Activated naive CD4-positive, alpha-beta T cell treated with anti-CD3 and anti-CD28 coated beads for 36 hours (primary cell): ENCODE results near the gene EDN2. TPM values are rescaled to one million over a fixed set of nuclear protein-coding genes. Genes with fewer than 3 reads are reported as not detected.

Source experiments
- CTCF ChIA-PET: fragments of 350-600 bp; sonication (Branson Sonifier 250); formaldehyde crosslinking; loops from one replicate; lab custom pipeline; 2021; ENCODE audit warnings: antibody characterized with exemption; lab: Charles Lee
- DNase-seq: peaks from one replicate; pipeline ENCODE4 v3.0.0-alpha.2; 2020
- H3K27ac Mint-ChIP-seq: one replicate; pipeline ENCODE4 v1.8.0; 2021; ENCODE audit warnings: mild to moderate bottlenecking, mixed read lengths
- H3K27me3 Mint-ChIP-seq: one replicate; pipeline ENCODE4 v1.8.0; 2021; ENCODE audit warnings: low read depth, mixed read lengths
- H3K36me3 Mint-ChIP-seq: one replicate; pipeline ENCODE4 v1.8.0; 2021; ENCODE audit warnings: low read depth, mixed read lengths
- H3K4me1 Mint-ChIP-seq: one replicate; pipeline ENCODE4 v1.8.0; 2021; ENCODE audit warnings: low read depth, mixed read lengths
- H3K4me3 Mint-ChIP-seq: one replicate; pipeline ENCODE4 v1.8.0; 2021; ENCODE audit warnings: mild to moderate bottlenecking, moderate library complexity, mixed read lengths
- H3K9me3 Mint-ChIP-seq: one replicate; pipeline ENCODE4 v1.8.0; 2021; ENCODE audit warnings: mixed read lengths
- intact Hi-C: fragments of 100-400 bp; cut with micrococcal nuclease; formaldehyde crosslinking; loops from one replicate; pipeline ENCODE4 v1.15.1; 2023
- total RNA-seq, 2 experiments: library from RNA; stranded (reverse); gene quantifications; one replicate each; pipeline ENCODE4 v1.2.3, GENCODE V29; 2021

Gene EDN2
- total RNA-seq, 2 experiments from 2014 or later = not detected

DNA sequence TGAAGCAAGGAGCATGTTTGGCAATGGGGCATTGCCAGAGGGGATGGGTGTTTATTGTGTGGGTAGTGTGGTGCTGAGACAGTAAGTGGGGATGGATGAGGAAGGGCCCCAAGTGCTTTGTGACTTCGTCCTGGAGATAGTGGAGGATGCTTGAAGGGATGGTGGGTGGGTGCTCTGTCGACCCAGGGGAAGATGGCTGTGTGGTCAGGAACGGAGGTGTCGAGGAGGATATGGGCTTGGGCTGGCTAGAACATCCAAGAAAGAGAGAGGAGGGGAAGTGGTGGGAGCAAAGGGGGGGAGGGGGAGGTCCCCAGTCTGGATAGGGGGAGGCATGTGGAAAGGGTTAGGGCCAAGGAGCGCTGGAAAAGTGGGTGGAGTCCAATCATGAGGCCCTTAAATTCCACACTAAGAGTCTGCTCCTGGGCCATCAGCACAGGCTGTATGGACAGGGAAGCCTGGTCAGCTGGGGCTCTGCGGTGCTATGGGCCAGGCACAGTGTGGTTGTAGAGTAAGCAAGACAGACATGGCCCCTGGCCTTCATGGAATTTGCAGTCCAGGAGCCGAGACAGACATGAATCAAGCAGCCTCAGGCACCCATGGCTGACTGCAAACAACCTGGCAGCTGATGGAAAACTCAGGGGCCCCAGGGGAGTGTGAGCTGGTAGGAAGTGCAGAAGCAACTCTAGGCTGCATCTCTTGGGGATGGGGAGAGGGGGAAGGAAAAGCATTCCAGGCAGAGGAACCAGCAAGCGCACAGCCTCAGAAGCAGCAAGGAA, 36.3 kb downstream of the EDN2 start:
- peaks cover 6% of the 10 kb centered on the region for H3K9me3 Mint-ChIP-seq
- H3K27me3 Mint-ChIP-seq = no peaks in the 10 kb centered on the region
- no peaks in the 10 kb centered on the region for H3K36me3 Mint-ChIP-seq
- intact Hi-C loops = no loop called here
- no peak for DNase-seq
- H3K4me1 Mint-ChIP-seq = no peaks in the 10 kb centered on the region
- no peak overlapping the region for H3K4me3 Mint-ChIP-seq
- no peak overlapping the region for H3K27ac Mint-ChIP-seq
- CTCF ChIA-PET = interaction anchor here (0.7 to 2.3 kb wide), 2 partner anchors 15 to 16 kb away, joined by 3 to 7 read pairs; no protein-coding TSS in a partner anchor

GRCh38 chr1:41446851-41447610, 37.5 kb downstream of the EDN2 start:
- no peaks in the 10 kb centered on the region for H3K4me1 Mint-ChIP-seq
- intact Hi-C loops = no loop called here
- H3K27ac Mint-ChIP-seq = no peak overlapping the region
- no peak overlapping the region for H3K4me3 Mint-ChIP-seq
- CTCF ChIA-PET = interaction anchor here (2.3 kb wide), 1 partner anchor 14 kb away, joined by 7 read pairs; no protein-coding TSS in a partner anchor
- peaks cover 6% of the 10 kb centered on the region for H3K9me3 Mint-ChIP-seq
- no peaks in the 10 kb centered on the region for H3K27me3 Mint-ChIP-seq
- DNase-seq = no peak
- H3K36me3 Mint-ChIP-seq = no peaks in the 10 kb centered on the region

DNA sequence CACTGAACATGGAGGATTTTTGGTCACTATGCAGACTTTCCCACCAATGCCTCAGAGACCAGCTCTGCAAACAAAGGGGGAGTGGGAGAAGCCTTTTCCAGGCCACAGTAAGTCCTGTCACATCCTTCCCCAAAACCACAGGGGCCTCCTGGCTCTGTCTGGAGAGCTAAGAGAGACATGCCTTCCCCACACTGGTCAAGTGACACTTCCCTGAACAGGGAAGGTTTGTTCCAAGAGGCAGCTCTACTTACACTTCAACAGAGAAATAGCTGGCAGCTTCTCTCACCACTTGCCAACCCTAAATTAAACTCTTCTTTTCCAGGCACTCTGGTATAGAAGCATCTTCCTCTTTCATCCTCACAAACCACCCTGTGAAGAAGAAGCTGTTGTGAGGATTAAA, 39.7 kb downstream of the EDN2 start:
- H3K27me3 Mint-ChIP-seq = no peaks in the 10 kb centered on the region
- no peaks in the 10 kb centered on the region for H3K36me3 Mint-ChIP-seq
- no peak overlapping the region for H3K27ac Mint-ChIP-seq
- no peak for DNase-seq
- CTCF ChIA-PET = interaction anchor here (0.7 to 2.3 kb wide), 4 partner anchors 10 to 96 kb away, joined by 3 to 7 read pairs (median 3); no protein-coding TSS in a partner anchor
- H3K9me3 Mint-ChIP-seq = peaks cover 6% of the 10 kb centered on the region
- H3K4me3 Mint-ChIP-seq = no peak overlapping the region
- no peaks in the 10 kb centered on the region for H3K4me1 Mint-ChIP-seq
- intact Hi-C loops = no loop called here

- CTCF ChIA-PET = interaction anchor here (1.1 to 2.3 kb wide), 2 partner anchors 11 to 12 kb away, joined by 3 to 7 read pairs; no protein-coding TSS in a partner anchor
- no peaks in the 10 kb centered on the region for H3K27me3 Mint-ChIP-seq
Measured at GRCh38 chr1:41444246-41444645, 40.2 kb downstream of the EDN2 start.

DNA sequence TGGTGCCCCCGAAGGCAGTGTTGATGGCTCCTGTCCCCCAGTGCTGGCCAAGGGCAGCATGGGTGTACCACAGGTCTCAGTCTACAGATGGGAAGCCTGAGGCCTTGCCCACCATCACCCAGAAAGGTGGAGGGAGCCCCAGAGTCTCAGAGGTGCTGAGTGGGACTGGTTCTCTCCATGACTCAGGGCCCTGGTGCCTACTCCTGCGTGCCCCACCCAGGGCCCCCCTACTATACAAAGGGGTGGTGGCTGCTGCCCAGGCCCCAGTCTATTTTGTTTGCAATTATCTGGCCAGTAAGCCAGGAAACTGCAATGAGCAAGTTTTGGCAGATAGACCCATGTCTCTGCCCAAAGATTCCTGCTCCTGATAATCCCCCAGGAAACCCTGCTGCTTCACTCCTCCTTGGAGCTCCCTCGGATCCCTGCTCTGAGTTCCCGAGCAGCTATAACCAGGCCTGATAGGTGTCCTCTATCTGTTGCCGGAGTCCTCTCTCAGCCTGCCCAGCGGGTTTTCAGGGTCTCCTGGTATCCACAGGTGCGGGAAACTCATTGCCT, 41.7 kb downstream of the EDN2 start:
- Mint-ChIP-seq H3K27ac (no peak overlapping the region), H3K9me3 (peaks cover 6% of the 10 kb centered on the region), H3K4me3 (no peak overlapping the region), H3K27me3 (no peaks in the 10 kb centered on the region), H3K36me3 (no peaks in the 10 kb centered on the region), H3K4me1 (no peaks in the 10 kb centered on the region)
- CTCF ChIA-PET = interaction anchor here (0.6 kb wide), 1 partner anchor 24 kb away, joined by 3 read pairs; no protein-coding TSS in a partner anchor
- intact Hi-C loops = no loop called here
- DNase-seq = no peak

More at GRCh38 chr1:41444246-41444645, 40.2 kb downstream of the EDN2 start:
- Mint-ChIP-seq H3K36me3 (no peaks in the 10 kb centered on the region), H3K27ac (no peak overlapping the region), H3K4me1 (no peaks in the 10 kb centered on the region), H3K9me3 (peaks cover 6% of the 10 kb centered on the region), H3K4me3 (no peak overlapping the region)
- intact Hi-C loops = no loop called here
- peak; percentile 30 for DNase-seq

GRCh38 chr1:41440321-41441085, 44.0 kb downstream of the EDN2 start:
- Mint-ChIP-seq H3K4me1 (no peaks in the 10 kb centered on the region), H3K27ac (no peak overlapping the region), H3K9me3 (peaks cover 6% of the 10 kb centered on the region), H3K27me3 (no peaks in the 10 kb centered on the region), H3K36me3 (no peaks in the 10 kb centered on the region), H3K4me3 (no peak overlapping the region)
- CTCF ChIA-PET = no interaction called here
- intact Hi-C loops = no loop called here
- no peak for DNase-seq

DNA sequence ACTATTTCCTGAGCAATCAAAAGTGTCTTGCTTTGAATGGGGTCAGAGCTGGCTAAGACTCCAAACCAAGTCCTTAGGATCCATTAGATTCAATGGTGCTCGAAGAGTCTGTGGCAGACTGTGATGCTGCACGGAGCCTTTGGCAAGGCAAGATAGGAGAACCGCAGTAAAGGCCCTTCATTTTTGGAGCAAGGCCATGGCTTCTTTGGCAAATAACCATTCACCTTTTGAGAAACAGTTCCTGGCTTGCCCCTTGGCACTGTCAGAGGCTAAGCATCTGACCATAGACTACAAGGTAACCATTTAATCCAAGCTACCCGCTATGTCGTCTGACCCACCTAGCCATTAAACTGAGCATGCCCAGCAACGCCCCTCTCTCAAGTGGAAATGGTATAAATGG, 45.2 kb downstream of the EDN2 start:
- intact Hi-C loops = no loop called here
- H3K36me3 Mint-ChIP-seq = no peaks in the 10 kb centered on the region
- H3K4me1 Mint-ChIP-seq = no peaks in the 10 kb centered on the region
- no peak overlapping the region for H3K4me3 Mint-ChIP-seq
- peaks cover 2% of the 10 kb centered on the region for H3K9me3 Mint-ChIP-seq
- H3K27me3 Mint-ChIP-seq = peaks cover 6% of the 10 kb centered on the region
- CTCF ChIA-PET = no interaction called here
- DNase-seq = no peak
- H3K27ac Mint-ChIP-seq = no peak overlapping the region

- Mint-ChIP-seq H3K9me3 (no peaks in the 10 kb centered on the region), H3K36me3 (no peaks in the 10 kb centered on the region), H3K4me1 (no peaks in the 10 kb centered on the region), H3K27me3 (peaks cover 11% of the 10 kb centered on the region), H3K4me3 (no peak overlapping the region), H3K27ac (no peak overlapping the region)
- CTCF ChIA-PET = no interaction called here
- DNase-seq = no peak
- intact Hi-C loops = no loop called here
Measured at GRCh38 chr1:41438711-41439110, 45.8 kb downstream of the EDN2 start.

DNA sequence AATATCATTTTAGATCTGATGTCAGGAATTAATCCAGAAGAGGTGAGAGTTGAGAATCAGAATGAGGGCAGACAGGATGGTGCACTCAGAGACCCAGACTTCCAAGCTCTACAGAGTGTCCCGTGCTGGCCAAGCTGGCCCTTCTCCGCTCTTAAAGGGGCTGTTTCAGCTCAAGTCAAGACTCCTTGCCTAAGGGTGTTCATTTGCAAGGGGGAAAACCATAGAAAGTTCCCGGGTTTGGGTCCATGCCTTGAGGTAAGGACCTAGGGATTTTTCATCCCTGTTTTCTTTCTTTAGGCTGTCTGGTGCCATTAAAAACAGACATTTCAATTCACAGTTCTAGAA, 47.5 kb downstream of the EDN2 start:
- H3K27ac Mint-ChIP-seq = no peak overlapping the region
- no peaks in the 10 kb centered on the region for H3K36me3 Mint-ChIP-seq
- CTCF ChIA-PET = no interaction called here
- H3K4me3 Mint-ChIP-seq = no peak overlapping the region
- DNase-seq = no peak
- no peaks in the 10 kb centered on the region for H3K4me1 Mint-ChIP-seq
- intact Hi-C loops = no loop called here
- H3K27me3 Mint-ChIP-seq = peaks cover 17% of the 10 kb centered on the region
- no peaks in the 10 kb centered on the region for H3K9me3 Mint-ChIP-seq

- no peaks in the 10 kb centered on the region for H3K36me3 Mint-ChIP-seq
- DNase-seq = no peak
- H3K4me3 Mint-ChIP-seq = no peak overlapping the region
- peaks cover 17% of the 10 kb centered on the region for H3K27me3 Mint-ChIP-seq
- CTCF ChIA-PET = no interaction called here
- intact Hi-C loops = no loop called here
- H3K9me3 Mint-ChIP-seq = no peaks in the 10 kb centered on the region
- H3K27ac Mint-ChIP-seq = no peak overlapping the region
- no peaks in the 10 kb centered on the region for H3K4me1 Mint-ChIP-seq
Measured at GRCh38 chr1:41436281-41437010, 48.0 kb downstream of the EDN2 start.

GRCh38 chr1:41435570-41436178, 48.8 kb downstream of the EDN2 start:
- no peaks in the 10 kb centered on the region for H3K9me3 Mint-ChIP-seq
- H3K4me1 Mint-ChIP-seq = no peaks in the 10 kb centered on the region
- H3K27me3 Mint-ChIP-seq = peaks cover 19% of the 10 kb centered on the region
- no peak overlapping the region for H3K27ac Mint-ChIP-seq
- CTCF ChIA-PET = interaction anchor here (1.1 kb wide), 1 partner anchor 151 kb away, joined by 5 read pairs; no protein-coding TSS in a partner anchor
- no peak overlapping the region for H3K4me3 Mint-ChIP-seq
- intact Hi-C loops = no loop called here
- DNase-seq = no peak
- H3K36me3 Mint-ChIP-seq = no peaks in the 10 kb centered on the region
